ENCODE measurements around the gene ATP7B.

GRCh38 chr13:51955281-51955771 lies 55.9 kb downstream of the ATP7B start:
- TF ChIP-seq POLR2A (IDR thresholded peaks at IDR 0.05; ENCODE audit: low read length) (no peak), GATA1 (IDR thresholded peaks at IDR 0.05; ENCODE audit: low read depth, low read length) (no peak)
